Right lobe of liver (tissue), 6 donors: Measurements from ENCODE around the gene TNFAIP8L3. TPM values are rescaled to one million over a fixed set of nuclear protein-coding genes. Genes with fewer than 3 reads are reported as not detected.

Experiments
- ATAC-seq, 4 donors: fragments of 200-7000 bp; cut with Tn5 transposase; one replicate each; pipeline ENCODE4 v1.9.1; 2020; ENCODE audit warnings: mild to moderate bottlenecking in 4 of 4, moderate library complexity in 4 of 4
- DNase-seq, 3 donors: peaks; one replicate each; pipeline ENCODE4 v3.0.0-alpha.2; 2020
- H3K27ac ChIP-seq, 3 donors: fragments of 200-600 bp; one replicate each; pipeline ENCODE4 v1.8.0; 2022
- H3K27me3 ChIP-seq, 2 donors: fragments of 200-600 bp; one replicate each; pipeline ENCODE4 v1.8.0; 2022
- H3K36me3 ChIP-seq, 4 donors: fragments of 200-600 bp; sonication (generic) in 1 of 4; one replicate each; pipeline versions ENCODE4 v1.5.1 to v1.8.0; 2017 to 2022; ENCODE audit warnings: control low read depth in 1 of 4
- H3K4me1 ChIP-seq, 4 donors: fragments of 200-600 bp; sonication (generic) in 1 of 4; one replicate each; pipeline versions ENCODE4 v1.5.1 to v1.8.0; 2017 to 2022; ENCODE audit warnings: control low read depth in 1 of 4
- H3K4me3 ChIP-seq, 3 donors: fragments of 200-600 bp; one replicate each; pipeline ENCODE4 v1.8.0; 2022
- H3K9me3 ChIP-seq, 4 donors: fragments of 200-600 bp; sonication (generic) in 1 of 4; one replicate each; pipeline versions ENCODE4 v1.5.1 to v1.8.0; 2017 to 2022; ENCODE audit warnings: control low read depth in 1 of 4
- POLR2A ChIP-seq: fragments of 450-650 bp; IDR thresholded peaks from one replicate; pipeline ENCODE4 v1.6.1; 2017; ENCODE audit warnings: antibody characterized with exemption, mild to moderate bottlenecking
- WGBS: methylation state at CpG from one replicate; pipeline ENCODE4 v1.1.6; 2018; ENCODE audit warnings: low coverage, low lambda C conversion rate; ENCODE audit not compliant: insufficient coverage; ENCODE audit errors: missing lambda C conversion rate; 5-methylcytosine and 5-hydroxymethylcytosine counted together
- intact Hi-C, 2 donors: fragments of 100-400 bp; cut with DNase I; formaldehyde crosslinking; loops; one replicate each; pipeline versions ENCODE4 v1.11.2 to v1.14.1; 2022
- total RNA-seq, 6 experiments: library from RNA; depleted of rRNA in 2 of 6; stranded (reverse); fragments of >200 nt in 2 of 6; fragmentation: NEBNext Ultra II Directional in 3 of 6; extraction: Animal tissue kit (Norgen Biotek cat#: 25700) in 3 of 6; gene quantifications; one replicate each; pipeline versions ENCODE4 v1.1.0 to v1.2.4, GENCODE V29; 2016 to 2023
- TF ChIP-seq, protein P1 (sequence below), 4 donors: fragments of 200-600 bp in 3 of 4; fragments of 450-650 bp in 1 of 4; IDR thresholded peaks; one replicate each; pipeline versions ENCODE4 v1.5.1 to v1.8.0; 2016 to 2022; ENCODE audit warnings: antibody characterized with exemption in 4 of 4, mild to moderate bottlenecking in 2 of 4
- donor health status: DM: no; HTN: yes; CAD: no.
- donor health status: DM: no; HTN: no; CAD: no.
- donor health status: DM: no; HTN: no; CAD: no.
- donor health status: DM: no; HTN: yes; CAD: no.
- donor health status: DM: no; HTN: yes; CAD: no.

Gene TNFAIP8L3
- total RNA-seq, 6 experiments from 2014 or later: 0.49 to 2.0 (median 0.95) TPM

DNA sequence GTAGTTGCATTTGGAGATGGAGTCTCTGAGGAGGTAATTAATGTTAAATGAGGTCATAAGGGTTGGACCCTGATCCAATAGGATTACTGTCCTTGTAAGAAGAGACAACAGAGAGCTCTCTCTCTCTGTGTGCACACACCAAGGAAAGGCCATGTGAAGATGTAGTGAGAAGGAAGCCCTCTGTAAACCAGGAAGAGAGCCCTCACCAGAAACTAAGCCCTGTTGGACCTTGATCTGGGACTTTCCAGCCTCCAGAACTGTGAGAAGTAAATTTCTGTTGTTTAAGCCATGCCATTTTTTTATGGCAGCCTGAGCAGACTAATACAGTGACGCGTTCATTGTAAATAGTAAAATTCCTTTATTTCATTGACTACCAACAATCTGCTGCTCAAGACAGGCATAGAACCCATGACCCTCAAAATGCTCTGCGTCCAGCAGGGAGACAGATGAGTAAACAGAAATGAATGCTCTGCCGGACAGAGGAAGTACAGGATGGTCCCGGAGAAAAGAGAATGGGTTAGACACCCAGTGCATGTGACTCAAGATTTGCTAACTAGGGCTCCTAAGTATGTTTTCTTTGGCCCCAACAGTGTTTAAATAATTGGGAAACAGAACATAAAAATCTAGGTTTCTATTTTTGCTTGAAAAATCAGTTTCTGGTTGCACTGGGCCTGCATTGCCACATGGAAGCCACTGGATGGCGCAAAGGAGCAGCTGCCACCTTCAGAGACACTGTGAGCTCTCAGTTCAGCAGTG is 37.9 kb upstream of the TNFAIP8L3 start:
- Histone ChIP-seq H3K4me1 (no peaks in the 10 kb centered on the region), H3K4me3 (no peak overlapping the region), H3K36me3 (no peaks in the 10 kb centered on the region), H3K9me3 (no peaks in the 10 kb centered on the region), H3K27me3 (no peaks in the 10 kb centered on the region), H3K27ac (no peak overlapping the region)
- TF ChIP-seq POLR2A: no peak
- TF ChIP-seq, protein P1, sequence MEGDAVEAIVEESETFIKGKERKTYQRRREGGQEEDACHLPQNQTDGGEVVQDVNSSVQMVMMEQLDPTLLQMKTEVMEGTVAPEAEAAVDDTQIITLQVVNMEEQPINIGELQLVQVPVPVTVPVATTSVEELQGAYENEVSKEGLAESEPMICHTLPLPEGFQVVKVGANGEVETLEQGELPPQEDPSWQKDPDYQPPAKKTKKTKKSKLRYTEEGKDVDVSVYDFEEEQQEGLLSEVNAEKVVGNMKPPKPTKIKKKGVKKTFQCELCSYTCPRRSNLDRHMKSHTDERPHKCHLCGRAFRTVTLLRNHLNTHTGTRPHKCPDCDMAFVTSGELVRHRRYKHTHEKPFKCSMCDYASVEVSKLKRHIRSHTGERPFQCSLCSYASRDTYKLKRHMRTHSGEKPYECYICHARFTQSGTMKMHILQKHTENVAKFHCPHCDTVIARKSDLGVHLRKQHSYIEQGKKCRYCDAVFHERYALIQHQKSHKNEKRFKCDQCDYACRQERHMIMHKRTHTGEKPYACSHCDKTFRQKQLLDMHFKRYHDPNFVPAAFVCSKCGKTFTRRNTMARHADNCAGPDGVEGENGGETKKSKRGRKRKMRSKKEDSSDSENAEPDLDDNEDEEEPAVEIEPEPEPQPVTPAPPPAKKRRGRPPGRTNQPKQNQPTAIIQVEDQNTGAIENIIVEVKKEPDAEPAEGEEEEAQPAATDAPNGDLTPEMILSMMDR (IDR thresholded peaks at IDR 0.05): peak; percentile 37 to 67 (median 50)
- intact Hi-C loops: no loop called here
- ATAC-seq: peak; percentile 46 to 75 (median 69)
- 48% methylated on average over 6 of the region's 6 CpGs for WGBS
- no peak for DNase-seq

DNA sequence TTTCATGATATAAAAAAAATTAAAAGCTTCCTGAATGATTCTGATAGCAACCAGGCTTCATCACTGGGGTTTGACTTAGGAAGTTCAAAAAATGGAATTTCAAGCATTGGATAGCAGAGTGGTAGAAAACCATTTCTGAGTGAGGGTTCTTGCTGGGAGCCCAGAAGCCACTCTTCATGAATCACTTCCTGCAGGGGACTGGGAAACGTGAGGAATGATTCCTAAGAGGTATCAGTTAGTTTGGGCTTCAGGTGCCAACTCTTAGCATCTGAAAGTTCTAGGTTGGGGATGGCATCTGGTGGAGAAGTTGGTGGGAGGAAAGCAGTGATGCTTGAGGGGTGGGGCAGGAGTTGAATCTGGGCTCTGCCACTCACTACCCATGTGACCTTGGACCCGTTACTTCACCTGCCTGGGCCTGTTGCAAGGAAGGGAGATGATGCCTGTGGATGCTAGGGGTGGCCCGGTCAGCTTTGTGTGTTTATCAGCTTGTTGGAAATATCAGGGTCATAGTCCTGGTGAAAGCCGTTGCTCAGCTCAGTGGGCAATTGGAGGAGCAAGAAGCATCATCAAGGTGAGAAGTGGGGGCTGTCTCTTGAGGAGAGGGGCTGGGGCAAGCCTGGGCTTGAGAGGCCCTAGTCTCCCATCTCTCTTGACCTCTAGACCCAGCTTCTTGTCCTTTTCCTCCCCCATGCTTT is 37.0 kb upstream of the TNFAIP8L3 start:
- ATAC-seq (no peak), DNase-seq (no peak)
- intact Hi-C loops: no loop called here
- H3K27ac ChIP-seq: no peak overlapping the region
- no peaks in the 10 kb centered on the region for H3K9me3 ChIP-seq
- H3K4me1 ChIP-seq: no peaks in the 10 kb centered on the region
- TF ChIP-seq POLR2A: no peak
- TF ChIP-seq, protein P1 (IDR thresholded peaks at IDR 0.05): no peak
- 30% methylated on average over 2 of the region's 4 CpGs for WGBS
- H3K27me3 ChIP-seq: no peaks in the 10 kb centered on the region
- no peaks in the 10 kb centered on the region for H3K36me3 ChIP-seq
- H3K4me3 ChIP-seq: no peak overlapping the region

DNA sequence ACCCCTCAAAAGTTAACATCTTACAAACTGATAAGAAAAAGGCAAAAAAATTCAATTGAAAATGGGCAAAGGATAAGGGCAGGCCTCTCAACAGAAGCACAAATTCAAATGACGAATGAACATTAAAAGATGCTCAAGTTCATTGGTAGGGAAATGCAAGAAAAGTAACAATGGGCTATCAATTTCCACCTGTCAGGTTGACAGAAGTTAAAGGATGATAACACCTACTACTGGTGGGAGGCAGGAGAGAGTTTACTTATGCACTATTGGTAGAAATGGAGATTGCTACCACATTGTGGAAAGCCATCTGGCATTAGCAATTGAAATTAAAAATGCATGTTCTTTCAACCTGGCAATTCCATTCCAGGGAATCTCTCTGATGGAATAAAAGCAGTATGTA is 35.6 kb upstream of the TNFAIP8L3 start:
- no peak for ATAC-seq
- intact Hi-C loops: no loop called here
- H3K4me1 ChIP-seq: no peaks in the 10 kb centered on the region
- no peaks in the 10 kb centered on the region for H3K9me3 ChIP-seq
- TF ChIP-seq, protein P1 (IDR thresholded peaks at IDR 0.05): no peak
- no peak for TF ChIP-seq POLR2A
- H3K27me3 ChIP-seq: no peaks in the 10 kb centered on the region
- no peak overlapping the region for H3K4me3 ChIP-seq
- DNase-seq: no peak
- WGBS: 100% methylated on average over 1 of the region's 1 CpG
- no peak overlapping the region for H3K27ac ChIP-seq
- H3K36me3 ChIP-seq: no peaks in the 10 kb centered on the region

DNA sequence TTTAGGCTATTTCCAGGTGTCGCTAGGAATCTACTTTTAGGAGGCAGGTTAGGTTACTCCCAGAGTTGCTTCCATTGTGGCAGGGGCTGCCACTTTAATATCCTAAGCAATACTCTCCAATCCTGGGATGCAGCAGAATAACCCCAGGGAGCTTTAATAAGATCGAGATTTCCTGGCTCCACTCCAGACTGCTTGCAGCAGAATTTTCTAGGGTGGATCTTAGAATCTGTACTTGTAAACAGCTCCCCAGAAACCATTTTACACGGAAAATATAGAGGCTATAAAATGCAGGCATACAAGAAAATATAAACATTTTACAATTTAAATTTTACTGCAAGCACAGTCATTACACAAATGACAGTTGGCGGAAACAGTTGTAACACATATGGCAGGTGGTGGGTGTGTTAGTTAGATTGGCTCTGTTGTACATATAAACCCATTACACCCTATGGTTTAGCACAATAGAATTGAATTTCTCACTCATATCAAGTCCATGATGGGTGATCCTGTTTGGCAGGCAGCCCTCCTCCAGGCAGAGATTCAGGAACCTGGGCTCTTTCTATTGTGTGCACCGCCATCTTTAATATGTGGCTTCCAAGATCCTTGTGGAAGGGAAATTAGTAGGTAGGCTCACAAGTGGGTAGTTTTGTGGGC is 35.0 kb upstream of the TNFAIP8L3 start:
- Histone ChIP-seq H3K36me3 (no peaks in the 10 kb centered on the region), H3K4me3 (no peak overlapping the region), H3K4me1 (no peaks in the 10 kb centered on the region), H3K27ac (no peak overlapping the region), H3K27me3 (no peaks in the 10 kb centered on the region), H3K9me3 (no peaks in the 10 kb centered on the region)
- ATAC-seq (no peak), DNase-seq (no peak)
- 80% methylated on average over 5 of the region's 5 CpGs for WGBS
- intact Hi-C loops: no loop called here
- TF ChIP-seq, protein P1 (IDR thresholded peaks at IDR 0.05): no peak
- no peak for TF ChIP-seq POLR2A
